Measurements from ENCODE around the gene TTC29.

DNA sequence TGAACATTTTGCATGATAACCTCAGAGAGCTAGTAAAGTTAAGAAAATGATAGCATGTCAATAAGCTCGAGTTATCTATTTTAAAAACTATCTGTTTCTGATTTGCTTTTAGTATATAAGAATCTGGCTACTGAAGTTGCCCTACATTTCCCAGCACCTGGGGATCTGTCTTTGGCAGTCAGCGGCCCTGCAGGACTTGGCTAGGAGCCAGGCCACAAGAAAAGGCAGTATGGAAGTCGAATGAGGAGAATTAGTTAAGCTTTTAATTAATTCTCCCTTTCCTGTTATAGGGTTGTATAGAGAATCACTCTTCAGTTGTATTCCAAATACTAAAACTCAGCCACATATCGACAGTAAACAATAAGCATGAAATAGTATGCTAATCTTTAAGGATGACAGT is 284.3 kb downstream of the TTC29 start:
- no peak for TF ChIP-seq GATA3 (IDR thresholded peaks at IDR 0.05; ENCODE audit: low read depth, low read length)
- TF ChIP-seq GATA2 (IDR thresholded peaks at IDR 0.05; ENCODE audit: low read depth, low read length) = no peak

All from SH-SY5Y (cell line).